GM19452 (cell line): ENCODE data around the gene NDUFAF8.

Experiments used
- ATAC-seq: cut with Tn5 transposase; IDR thresholded peaks from one replicate; pipeline ENCODE4 v1.9.1; 2021; ENCODE audit not compliant: unreplicated experiment

NDUFAF8 gene

DNA sequence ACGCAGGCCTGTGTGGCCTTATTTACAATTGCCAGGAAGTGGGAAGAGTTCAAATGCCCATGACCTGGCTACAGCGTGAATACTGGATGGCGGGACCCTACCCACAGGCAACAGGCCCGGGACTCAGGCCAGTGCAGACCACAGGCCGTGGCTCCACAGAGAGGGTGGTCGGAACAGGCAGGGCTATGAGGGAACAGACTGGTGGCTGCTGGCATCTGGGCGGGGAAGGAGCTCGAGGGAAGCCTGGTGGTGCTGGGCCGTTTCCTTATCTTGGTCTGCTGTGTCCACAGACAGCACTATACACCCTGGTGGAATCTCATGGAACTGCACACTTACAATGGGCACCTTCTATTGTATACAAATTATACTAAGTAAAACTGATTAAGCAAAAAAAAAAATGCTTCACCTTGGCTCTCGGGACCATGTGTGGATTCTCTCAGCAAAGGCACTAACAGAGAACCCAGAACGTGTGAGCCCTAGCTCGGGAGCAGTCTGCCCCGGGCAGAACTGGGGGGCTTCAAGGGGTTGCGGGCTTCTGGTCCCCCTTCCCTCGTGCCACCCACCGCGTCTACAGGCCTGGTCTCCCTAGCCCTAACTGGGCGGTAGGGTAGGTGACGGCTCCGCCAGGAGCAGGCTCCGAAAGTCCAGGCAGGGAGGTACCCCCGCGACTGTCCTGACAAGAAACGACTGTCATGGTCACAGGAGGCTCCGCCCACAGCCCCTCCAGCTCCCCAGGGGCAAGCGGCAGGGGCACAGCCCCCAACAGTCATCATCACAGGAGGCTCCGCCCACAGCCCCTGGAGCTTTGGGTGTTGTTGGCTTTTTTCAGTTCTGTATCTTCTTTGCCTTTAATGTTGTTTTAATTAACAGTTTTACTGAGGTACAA, 38.2 kb upstream of the NDUFAF8 start:
- no peak for ATAC-seq

DNA sequence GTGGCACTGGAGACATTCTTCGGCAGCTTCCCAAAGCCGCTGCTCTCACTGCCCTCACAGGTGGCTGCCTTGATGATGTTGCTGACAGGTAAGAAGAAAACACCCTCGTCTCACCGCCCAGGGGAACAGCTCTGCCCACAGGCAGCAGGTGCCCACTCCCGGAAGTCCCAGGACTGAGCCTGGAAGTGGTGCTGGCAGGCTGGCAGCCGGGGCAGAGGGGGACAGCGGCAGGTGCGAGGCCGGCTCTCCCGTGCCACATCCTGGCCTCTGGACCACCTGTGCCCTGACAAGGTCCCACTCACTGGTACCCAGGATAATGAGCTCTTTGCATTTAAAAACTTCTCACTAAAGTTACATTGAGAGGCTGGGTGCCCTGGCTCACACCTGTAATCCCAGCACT, 36.8 kb upstream of the NDUFAF8 start:
- ATAC-seq = no peak

DNA sequence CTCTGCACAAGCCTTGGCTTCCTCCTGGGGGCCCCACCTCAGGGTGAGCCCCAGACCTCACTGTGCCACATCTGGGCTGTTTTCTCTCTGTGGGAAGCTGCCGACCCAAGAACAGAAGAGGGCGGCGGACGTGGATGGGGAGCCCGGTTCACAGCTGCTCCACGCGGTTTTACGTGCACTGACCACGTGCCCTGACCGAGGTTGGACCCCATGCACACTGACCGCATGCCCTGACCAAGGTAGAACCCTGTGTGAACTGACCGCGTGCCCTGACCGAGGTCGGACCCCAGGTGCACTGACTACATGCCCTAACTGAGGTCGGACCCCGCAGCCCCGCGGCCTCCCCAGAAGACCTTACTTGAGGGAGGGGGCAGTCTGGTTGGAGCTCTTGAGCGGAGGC, 36.0 kb upstream of the NDUFAF8 start:
- ATAC-seq = no peak

DNA sequence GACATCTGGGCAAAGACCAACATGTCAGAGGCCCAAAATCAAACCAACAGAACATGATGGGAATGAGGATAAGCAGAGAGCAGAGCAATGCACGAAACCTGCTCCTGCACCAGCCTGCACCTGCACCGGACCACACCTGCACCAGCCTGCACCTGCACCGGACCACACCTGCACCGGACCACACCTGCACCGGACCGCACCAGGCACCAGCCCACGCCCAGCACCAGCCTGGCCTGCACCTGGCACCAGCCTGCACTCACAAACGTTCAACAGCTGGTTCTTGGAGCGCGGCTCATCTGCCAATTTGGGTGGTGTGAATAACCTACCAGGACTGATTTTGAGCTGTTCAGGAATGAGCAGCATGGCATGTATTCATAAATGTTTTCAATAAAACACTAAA, 34.5 kb upstream of the NDUFAF8 start:
- ATAC-seq = no peak

DNA sequence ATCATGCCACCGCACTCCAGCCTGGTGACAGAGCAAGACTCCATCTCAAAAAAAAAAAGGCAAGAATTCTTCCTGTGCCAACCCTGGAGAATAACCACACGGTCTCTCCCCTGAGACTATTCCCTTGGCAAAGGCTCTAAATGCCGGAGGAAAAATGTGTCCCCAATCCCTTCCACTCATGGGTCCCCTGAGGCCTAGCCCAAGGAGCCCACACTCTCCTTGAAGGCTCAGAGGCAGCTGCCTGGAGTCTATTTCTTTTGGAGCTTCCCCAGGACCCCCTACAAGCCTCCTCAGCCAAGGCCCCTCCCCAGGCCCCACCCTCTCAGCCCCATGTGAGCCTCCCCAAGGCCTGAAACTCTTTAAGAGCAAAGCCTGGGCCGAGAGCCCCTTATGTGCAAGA, 33.0 kb upstream of the NDUFAF8 start:
- no peak for ATAC-seq

DNA sequence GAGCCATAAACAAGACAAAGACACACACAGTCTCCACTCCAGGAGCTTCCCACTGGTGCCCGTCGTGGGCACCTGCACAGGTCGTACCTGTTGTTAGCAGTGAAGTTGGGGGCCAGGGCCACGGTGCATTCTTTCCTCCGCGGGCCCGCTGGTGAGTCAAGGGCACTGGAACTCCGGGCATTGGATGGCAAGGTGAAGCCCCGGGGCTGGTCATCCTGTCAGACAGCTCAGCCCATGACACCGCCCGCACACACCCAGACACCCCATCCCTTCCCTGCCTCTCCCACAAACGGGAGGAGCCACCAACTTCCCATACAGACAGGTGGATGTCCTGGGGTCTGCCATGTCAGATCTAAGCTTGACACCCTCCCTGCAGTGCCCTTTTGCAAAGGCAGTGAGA, 32.5 kb upstream of the NDUFAF8 start:
- ATAC-seq = no peak

DNA sequence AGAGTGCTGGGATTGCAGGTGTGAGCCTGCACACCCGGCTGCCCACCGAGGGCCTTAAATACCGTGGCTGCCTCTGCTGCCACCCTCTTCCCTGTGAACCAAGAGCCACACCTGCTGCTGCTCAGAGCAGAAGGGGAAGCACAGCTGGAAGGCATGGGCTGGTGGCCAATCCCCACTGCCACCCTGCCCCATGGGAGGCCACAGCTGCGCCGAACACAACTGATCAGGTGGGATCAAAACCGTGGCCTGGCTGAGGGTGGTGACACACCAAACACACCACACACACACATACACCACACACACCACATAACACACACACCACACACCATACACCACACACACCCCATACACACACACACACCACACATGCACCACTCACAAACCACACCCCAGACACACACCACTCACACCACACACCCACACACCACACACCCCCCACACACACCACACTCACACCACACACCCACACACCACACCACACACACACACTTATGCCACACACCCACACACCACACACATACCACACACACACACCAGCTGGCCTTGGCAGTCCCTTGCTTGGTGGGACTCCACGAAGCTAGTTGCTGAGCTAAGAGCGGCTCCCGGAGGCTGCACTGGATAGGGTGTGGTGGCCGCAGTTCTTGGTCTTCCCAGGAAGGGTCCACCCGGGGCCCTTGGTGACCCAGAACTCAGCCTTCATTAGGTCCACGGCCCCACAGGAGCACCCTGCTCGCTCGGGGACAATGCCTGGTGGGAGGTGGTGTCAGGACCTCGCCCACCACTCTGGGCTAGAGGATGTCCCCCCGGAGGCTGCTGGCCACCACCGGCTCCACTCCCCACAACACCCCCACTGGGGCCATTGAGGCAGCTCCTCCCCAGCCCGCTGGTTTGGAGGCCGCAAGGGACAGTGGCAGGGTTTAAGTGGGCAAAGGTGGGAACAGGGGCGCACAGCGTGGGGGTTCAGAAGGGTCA, 31.2 kb upstream of the NDUFAF8 start:
- ATAC-seq = no peak

DNA sequence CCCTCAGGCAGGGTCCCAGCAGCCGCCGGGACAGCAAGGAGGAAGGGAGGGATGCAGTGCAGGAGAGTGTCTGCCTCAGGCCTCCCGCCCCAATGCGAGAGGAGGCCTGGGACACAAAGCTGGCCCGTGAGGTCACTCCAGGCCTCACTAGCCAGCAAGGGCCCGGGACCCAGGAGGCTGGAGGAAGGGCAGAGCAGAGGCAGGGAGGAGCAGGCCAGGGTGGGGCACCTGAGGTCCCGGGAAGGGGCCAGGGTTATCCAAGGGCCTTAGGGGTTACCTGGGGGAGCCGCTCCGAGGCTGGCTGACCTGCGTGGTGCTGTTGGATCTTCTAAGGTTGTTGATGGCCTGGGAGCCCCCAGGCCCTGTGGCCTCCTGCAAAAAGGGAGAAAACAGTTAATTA, 30.5 kb upstream of the NDUFAF8 start:
- ATAC-seq = no peak

DNA sequence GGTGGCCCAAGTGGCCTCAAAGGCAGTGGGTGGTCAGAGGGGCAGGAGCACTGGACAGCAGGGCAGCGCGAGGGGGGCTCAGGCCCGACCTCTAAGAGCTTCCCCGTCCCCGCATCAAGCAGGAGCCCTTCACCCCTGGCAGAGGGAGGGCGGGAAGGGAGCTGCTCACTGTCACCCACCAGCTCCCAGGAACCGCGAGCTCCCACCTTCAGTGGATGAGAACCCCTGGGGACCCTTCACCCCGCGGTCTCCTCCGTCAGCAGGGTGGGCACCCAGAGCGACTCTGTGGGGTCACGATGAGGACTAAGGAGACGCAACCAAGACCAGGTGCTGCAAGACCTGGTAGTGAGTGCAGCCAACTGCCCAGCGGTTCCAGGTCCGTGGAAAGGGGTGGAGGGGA, 30.0 kb upstream of the NDUFAF8 start:
- ATAC-seq = no peak

DNA sequence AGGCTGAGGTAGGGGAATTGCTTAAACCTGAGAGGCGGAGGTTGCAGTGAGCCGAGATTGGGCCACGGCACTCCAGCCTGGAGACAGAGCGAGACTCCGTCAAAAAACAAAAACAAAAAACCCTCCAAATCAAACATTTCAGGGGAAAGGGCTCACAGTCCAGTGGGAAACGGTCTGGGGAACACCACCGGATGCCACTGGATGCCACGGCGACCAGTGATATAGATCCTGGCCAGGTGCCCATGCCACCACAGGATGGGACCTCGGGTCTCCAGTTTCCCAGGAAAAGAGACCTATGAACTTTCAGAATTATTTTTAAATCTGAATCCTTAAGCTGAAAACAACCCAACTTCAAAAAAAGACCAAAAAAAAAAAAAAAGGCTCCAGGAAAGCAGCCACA, 28.7 kb upstream of the NDUFAF8 start:
- ATAC-seq = no peak

DNA sequence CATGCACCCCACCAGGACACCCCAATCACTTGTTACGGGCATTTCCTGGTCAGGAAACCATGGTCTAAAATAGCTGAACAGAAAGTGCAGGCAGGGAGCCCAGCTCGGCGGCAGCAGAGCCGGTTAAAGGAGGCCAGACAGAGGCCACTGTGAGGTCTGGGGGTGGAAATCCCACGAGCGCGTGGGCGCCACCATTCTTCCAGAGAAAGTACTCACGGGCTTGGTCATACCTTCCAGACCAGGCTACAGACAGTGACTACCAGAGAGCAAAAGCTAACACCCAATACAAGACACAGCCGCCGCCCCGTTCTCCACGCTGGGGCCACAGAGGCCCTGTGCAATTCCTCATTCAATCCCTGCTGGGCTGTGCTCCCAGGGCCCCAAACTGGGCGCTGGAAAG, 28.2 kb upstream of the NDUFAF8 start:
- no peak for ATAC-seq

DNA sequence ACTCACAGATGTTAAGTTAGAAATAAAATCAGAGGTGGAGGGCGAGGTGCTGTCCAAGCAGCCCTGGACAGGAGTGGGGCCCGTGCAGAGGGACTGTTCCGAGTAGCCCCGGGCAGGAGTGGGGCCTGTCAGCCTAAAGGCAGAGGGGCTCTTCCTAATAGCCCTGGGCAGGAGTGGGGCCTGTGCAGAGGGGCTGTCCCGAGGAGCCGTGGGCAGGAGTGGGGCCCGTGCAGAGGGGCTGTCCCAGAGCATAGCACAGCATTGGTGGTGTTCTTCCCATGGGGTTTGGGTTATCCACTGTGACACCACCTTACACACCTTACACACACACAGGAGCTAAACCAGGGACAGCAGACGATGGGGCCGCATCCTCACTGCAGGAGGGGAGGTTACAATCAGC, 26.8 kb upstream of the NDUFAF8 start:
- ATAC-seq = no peak

DNA sequence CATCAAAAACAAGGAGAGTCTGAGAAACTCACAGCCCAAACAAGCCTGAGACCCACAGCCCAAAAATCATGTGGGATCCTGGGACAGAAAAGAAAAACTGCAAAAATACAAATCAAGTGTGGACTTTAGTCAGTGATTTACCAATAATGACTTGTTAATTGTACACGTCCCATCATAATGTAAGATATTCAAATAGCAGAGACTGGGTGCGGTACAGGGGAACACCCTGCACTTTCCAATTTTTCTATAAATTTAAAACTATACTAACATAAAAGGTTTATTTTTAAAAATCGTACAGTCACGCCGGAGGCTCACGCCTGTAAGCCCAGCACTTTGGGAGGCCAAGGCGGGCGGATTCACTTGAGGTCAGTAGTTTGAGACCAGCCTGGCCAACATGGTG, 25.1 kb upstream of the NDUFAF8 start:
- no peak for ATAC-seq

DNA sequence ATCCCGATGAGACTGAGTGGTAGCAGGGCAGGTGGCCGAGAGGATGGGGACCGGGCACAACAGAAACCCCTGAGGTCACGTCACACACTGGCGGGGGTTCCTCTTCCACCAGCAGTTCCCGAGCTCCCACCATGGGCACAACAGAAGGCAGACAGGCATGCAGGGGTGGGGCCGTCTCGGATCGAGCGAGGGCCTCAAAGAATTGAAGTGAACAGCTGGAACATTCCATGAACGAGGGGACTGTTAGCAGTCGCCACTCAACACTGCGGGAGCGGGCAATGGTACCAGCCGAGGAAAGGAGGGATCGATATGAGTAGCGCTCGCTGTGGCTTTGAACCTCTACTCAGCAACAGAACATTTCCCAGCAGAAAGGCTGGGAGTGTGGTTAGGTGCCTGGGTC, 21.6 kb upstream of the NDUFAF8 start:
- ATAC-seq = no peak

DNA sequence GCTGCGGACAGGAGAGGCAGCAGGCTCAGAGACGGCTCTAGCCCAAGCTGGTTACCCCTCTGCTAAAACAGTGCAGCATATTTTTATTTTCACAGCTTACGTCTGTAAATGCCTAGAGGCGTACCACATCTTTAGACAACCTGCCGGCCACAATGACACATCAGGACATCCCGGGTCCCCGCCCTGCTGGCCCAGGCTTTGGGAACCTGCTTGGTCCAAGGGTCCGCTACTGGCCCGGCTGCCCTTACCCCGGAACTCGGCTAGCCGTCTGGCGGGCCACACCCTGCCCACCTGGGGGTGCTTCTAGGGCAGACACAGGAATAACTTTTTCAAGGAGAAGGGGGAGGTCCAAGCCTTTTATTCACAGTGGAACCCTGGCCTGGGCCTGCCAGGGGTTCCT, 20.7 kb upstream of the NDUFAF8 start:
- ATAC-seq = no peak

DNA sequence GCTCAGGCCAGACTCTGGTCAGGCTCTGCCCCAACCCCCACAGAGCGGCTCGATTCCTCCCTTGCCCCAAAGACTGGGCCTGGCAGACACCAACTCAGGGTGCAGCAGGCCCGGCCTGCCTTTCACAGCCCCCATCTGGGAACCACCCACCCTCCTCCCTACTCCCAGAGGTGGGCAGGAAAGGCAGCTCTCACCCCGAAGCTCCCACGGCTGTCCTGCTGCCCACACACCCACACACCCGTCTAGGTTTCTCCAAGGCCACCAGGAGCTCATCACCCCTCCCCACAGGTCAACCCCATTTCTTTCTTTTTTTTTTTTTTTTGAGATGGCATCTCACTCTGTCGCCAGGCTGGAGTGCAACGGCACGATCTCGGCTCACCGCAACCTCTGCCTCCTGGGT, 20.1 kb upstream of the NDUFAF8 start:
- no peak for ATAC-seq

DNA sequence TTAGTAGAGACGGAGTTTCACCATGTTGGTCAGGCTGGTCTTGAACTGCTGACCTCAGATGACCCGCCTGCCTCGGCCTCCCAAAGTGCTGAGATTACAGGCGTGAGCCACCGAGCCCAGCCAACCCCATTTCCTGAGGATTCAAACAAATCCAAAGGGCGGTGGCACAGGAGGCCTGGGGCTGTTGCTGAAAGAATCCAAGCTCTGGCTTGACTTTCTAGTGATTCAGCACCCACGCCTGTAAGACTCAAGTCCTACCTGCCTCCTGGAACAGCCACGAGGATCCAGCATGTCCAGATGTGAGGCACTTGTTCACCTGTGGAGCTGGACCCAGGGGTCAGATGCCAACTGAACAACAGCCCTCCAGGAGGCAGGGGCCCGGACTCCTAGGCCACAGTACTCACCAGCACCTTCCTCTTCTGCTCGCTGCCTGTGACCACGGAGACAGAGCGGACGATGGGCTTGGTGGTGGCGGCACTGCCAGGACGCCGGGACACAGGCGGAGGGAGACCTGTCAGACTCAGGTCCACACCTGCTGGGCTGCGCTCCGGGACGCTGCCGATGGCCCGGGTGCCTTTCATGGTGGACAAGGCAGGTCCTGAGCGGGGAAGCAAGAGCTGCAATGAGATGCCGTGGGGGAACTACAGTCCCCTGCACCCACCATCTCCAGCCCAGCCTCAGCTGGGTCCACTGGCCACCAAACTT, 19.5 kb upstream of the NDUFAF8 start:
- no peak for ATAC-seq

DNA sequence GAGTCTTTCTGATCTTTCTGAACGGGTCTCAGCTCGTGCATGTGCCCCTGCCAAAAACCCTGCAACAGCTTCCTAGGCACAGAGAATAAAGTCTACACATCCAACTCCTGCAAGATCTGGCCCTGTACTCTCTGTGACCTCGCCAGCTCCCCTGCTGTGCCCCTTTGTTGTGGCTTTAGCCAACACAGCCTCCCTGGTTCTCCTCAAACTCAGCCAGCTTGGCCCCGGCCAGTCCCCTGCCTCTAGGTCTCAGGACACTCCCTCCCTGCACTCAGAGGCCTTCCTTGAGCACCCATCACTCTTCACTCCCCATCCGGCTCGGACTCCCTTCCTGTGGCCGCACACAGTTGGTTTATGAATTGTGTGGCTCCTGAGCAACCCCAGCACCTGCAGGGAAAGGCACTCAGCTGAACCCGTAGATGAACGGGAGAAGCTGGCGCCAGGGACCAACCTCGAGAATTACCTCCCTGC, 17.7 kb upstream of the NDUFAF8 start:
- ATAC-seq = no peak

DNA sequence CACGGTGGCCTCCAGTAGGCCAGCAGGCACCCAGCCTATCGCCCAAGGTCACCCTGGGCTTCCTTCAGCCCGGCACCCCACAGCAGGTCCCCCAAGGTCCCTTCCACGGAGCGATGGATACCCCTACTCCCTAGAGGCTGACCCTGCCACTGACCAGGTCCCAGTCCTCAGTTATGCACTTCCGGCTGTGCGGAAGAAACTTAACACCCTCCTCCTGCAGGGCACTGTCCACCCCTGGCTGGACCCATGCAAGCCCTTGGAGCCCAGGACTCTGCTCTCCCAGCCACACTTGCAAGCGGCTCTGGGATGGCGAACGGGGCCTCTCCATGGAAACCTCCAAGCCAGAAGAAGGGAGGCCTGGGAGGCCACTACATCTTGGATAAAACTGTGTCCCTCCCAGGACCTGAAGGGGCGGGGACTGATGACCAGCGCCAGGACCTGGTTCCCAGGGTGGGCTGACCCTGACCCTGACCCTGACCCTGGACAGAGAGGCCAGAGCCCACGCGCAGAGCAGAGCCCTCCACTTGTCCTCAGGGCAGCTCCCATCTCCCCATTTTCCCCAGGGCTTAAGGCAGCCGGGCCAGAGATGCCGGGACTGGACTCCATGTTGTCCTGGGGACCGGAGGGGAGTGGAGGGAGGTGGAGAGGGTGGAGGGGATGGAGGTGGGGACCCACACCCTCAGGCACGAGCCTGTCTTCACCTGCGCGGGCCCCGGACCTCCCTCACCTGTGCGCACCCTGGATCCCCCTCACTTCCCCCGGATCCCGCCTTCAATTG, 17.1 kb upstream of the NDUFAF8 start:
- ATAC-seq = no peak

DNA sequence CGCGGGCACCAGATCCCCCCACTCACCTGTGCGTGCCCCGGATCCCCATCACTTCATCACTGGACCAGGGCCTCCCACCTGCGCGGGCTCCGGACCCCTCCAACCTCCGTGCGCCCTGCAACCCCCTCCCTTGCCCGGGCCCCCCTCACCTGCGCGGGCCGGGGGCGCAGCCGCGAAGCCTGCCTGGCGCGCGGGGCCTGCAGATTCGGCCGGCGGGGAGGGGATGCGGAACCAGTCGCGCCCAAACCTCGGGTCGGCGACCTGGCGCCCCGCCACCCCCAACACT, 16.6 kb upstream of the NDUFAF8 start:
- ATAC-seq = no peak
